ENCODE measurements around the gene IQUB. TPM values are rescaled to one million over a fixed set of nuclear protein-coding genes. Genes with fewer than 3 reads are reported as not detected.
"Not testable (repeated sequence)": the region's sequence is repeated elsewhere in the genome, so short reads cannot be mapped to it uniquely, and the experiment has no call there.

Gene IQUB
- total RNA-seq: 1.6 TPM

DNA sequence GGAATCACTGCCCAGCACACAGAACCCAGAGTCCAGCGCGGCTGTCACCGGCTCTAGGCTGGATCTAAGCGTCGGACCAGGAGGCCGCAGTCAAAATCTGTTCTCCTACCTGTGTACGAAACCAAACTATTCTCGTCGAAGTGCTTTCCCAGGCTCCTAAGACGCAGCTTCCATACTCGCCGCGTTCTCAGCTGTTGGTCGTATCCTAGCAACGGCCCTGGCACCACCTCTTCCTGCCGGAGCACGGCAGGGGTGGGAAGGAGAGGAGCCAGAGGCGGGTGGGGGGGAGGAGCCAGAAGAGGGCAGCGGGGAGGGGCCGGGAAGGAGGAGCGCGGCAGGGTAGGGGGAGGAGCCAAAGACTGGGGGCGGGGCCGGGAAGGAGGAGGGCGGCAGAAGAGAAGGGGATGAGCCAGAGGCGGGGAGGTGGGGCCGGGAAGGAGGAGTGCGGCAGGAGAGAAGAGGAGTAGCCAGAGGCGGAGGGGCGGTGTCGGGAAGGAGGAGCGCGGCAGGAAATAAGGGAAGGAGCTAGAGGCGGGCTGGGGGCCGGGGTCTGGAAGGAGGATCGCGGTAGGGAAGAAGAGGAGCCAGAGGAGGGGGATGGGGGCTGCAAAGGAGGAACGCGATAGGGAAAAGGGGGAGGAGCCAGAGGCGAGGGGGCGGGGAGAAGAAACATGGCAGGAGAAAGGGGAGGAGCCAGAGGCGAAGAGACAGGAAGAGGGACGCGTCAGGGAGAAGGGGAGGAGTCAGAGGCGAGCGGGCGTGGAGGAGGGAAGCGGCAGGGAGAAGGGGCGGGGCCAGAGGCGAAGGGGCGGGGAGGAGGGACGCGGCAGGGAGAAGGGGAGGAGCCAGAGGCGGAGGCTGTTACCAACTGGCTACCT is at the start of gene IQUB:
TSS of gene IQUB (minus strand) at position 213 of the 878 bp plus-strand sequence. CDS start 22,255 bp downstream, outside the sequence.
- DNase-seq (ENCODE audit: low spot score): peak; percentile 99

DNA sequence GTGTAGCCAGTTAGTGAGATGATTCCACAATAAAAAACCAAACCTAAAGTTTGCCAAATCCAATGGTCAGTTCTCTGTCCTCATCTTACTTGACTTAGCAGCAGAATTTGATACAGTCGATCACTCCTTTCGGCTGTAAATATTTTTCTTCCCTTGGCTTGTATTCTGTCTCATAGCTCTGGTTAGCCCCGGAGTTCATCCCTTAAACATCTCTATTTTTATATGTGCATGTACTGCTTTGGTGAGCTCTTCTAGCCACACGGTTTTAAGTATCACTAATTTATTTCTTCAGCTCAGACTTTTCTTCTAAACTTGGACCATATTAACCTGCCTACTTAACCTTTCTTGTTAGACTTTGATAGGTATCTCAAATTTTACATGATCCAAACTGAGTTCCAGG is 49.4 kb upstream of the IQUB start:
- no peak for DNase-seq (ENCODE audit: low spot score)

DNA sequence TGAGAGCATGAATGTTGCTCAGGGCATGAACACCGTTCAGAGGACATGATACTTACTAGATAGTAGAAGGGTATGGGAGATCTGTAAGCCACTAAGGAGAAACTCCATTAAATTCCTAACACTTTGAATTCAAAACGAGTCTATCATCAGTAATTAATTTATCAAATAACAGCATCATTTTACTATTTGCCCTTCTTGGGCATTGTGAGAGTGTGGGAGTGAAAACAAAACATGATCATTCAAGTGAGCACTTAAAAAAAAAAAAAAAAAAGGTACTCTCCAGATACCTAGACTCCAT is 46.7 kb upstream of the IQUB start:
- no peak for DNase-seq (ENCODE audit: low spot score)

DNA sequence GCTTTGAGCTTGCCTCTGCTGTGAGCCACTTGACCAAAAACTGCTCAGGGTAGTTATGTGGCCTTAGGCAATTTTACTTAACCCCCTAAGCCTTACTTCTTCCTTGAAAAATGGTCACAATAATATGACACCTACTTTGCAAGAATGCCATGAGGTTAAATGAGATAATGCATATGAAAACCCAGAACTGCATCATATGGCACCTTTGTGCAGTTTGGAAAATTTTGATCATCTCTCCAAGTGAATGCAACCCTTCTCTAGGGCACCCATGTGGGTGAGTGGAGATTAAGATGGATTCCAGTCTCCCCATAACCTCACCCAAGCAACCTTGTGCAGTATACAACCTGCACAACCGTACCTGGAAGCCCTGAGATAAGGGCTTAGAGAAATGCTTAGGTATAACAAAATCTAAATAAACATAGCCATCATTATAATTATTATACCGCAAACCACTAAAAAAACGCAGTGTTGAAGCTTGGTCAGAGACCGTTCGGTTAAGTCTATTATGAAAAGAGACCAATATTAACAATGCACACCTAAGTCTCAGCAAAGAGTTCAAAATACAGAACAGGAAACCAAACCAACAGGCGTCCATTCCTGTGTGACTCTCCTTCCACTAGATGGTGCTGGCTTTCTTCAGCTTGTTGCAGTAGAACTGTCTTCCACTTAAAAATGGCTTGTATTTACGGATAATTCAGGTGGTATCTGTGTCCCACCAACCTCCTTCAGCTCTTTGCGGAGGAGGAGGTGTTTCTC is 46.2 kb upstream of the IQUB start:
- DNase-seq (ENCODE audit: low spot score): no peak

DNA sequence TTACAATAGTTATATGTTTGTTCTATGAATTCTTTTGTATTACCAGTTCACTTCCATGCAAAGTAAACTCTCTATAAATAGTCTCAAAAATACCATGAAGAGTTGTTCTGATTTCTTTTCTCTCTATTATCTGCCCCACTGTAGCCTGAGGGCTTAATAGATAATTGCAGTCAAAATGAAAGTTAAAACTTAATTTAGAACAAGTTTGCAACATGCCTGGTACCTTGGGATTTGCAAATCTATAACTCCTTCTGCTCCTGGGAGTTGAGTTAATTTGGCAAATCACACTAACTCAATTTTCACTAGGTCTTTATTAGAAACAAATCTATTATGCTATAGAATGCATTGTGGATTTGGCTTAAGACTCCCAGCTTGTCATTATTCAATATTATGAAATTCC is 45.0 kb upstream of the IQUB start:
- DNase-seq (ENCODE audit: low spot score): no peak

DNA sequence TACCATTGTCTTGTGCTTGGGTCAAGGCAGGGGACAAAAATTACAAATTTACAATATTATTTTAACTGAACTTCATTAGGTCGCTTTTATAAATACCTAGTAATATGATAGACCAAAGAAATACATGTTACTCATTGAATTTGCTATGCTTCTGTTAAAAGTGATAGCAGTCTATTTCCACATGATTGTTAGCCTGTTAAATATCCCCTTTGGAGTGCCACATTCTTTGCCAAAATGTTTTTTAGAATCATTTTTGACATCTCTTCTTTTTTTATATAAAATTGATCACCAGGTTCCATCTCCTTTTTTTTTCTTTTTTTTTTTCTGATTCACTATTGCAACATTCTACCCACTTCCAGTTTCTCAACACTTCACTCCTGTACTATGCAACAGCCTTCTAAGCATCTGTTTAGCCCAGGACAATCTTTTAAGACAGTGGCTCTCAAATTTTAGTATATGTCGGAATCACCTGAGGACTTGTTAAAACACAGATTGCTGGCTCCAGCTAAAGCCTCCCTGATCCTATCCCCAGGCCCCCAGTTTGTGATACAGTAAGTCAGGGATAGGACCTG is 39.6 kb upstream of the IQUB start:
- DNase-seq (ENCODE audit: low spot score): no peak

DNA sequence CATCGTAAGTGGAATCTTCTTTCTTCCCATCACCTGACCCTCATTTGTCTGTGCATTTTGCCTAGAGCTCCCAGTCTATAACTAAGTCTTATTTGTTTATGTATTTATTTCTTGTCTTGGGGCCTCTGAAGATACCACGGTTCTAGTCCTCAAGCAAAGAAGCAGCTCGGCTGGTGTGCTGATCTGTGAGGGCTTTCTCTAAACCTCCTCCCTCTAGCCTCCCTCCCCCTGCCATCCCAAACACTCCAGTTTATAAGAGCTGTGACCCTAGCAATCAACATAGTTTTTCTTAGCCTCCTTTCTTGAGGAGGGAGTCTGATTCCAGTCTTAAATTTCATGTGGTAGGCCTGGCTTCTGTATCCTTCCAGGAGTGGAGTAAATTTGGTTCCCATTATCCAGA is 38.9 kb upstream of the IQUB start:
- DNase-seq (ENCODE audit: low spot score): no peak

DNA sequence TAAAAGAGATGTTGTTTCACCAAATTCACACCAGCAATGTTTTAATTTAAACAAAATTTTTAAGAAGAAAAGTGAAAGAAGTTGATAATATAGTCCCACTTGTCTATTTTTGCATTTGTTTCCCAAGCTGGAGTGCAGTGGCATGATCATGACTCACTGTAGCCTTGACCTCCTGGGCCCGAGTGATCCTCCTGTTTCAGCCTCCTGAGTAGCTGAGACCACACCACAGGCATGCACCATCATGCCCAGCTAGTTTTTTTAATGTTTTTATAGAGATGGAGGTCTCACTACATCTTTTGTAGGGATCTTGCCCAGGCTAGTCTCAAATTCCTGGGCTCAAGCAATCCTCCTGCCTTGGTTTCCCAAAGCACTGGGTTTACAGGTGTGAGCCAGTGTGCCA is 37.3 kb upstream of the IQUB start:
- no peak for DNase-seq (ENCODE audit: low spot score)

DNA sequence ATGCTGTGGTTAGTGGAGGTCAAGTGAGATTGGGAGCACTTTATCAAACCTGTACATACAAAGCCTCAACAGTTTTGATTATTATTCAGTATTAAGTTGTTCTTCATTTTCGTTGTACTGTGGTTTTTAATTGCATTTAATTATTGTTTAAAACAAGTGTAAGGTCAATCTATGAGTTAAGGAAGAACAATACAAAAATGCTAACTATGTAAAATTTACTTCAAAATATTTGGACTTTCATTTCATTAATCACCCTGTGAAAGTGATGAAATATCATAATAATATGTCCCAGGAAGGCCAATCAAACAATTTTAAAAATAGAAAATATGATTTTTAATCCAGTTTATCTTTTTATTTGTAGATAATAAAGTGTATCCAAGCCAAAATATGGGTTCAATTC is 36.8 kb upstream of the IQUB start:
- no peak for DNase-seq (ENCODE audit: low spot score)

DNA sequence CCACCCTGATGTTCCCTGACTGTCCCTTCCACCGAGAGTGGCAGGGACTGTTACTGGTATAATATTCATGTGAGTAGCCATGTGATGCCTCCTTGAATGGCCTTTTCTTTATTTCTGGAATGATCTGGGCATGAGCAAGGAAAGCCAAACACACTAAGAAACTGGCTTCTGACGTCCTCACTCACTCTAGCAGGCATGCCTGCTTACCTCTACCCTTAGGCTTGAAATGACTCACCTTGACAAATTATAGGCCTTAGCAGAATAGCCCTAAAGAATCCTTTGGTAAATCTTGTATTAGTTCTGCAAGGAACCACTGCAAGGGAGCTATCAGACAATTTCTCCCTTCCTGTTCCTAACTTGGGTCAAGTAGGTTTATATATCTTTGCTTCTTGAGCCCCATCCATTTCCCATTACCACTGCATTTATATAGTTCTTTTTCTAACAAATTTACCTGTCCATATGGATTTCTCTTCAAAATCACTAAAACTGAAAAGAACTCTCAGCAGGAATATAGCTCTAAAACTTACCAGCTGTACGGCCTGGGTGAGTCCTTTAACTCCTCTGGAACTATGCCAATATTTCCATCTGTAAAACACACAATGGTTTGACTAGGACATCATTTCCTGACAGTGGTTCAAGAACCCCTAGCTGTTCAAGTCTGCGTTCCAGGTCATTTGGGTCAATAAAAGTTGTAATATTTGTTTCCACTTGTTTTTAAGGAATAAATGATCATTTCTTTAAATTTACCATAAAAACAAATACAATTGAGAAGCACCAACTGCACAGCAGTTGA is 36.2 kb upstream of the IQUB start:
- no peak for DNase-seq (ENCODE audit: low spot score)

DNA sequence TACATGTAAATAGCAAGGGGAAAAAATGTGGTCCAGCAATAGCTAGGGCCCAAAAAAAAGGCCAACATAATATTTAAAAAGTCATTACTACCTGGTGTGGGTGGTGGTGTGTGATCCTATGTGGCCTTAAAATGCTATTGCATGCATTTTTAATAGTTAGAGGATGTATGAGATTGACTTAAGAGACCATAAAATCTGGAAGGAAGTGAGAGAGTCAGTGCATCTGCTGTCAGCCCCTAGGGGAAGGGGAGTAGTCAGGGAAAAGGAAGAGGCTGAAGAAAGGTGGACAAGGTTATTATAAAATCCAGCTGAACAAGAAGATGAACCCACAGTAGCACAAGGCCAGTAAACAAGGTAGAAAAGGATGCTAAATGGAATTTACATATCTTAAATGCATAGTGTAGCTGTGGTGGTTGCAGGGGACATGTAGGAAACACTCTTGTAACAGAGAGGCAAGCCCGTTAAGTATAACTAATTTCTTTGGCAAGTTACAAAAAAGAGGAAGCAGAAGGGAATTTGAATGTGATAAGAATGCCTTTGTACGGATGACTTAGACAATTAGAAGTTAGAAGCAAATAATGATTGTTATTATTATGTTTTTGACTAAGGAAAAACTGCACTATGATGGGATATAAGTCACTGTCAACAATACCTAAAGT is 35.1 kb upstream of the IQUB start:
- DNase-seq (ENCODE audit: low spot score): no peak

DNA sequence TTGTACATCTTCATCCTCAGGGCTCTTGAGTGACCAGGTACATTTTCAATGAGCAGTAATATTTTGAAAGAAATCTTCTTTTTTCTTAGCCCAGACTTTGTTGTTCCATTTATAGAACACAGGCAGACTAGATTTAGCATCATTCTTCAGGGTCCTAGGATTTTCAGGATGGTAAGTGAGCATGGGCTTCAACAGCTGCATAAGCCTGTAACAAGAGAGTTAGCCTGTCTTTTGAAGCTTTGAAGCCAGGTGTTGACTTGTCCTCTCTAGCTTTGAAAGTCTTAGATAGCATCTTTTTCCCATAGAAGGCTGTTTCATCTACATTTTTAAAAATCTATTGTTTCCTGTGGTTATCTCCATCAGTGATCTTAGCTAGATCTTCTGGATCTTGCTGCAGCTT is 27.7 kb upstream of the IQUB start:
- no peak for DNase-seq (ENCODE audit: low spot score)

DNA sequence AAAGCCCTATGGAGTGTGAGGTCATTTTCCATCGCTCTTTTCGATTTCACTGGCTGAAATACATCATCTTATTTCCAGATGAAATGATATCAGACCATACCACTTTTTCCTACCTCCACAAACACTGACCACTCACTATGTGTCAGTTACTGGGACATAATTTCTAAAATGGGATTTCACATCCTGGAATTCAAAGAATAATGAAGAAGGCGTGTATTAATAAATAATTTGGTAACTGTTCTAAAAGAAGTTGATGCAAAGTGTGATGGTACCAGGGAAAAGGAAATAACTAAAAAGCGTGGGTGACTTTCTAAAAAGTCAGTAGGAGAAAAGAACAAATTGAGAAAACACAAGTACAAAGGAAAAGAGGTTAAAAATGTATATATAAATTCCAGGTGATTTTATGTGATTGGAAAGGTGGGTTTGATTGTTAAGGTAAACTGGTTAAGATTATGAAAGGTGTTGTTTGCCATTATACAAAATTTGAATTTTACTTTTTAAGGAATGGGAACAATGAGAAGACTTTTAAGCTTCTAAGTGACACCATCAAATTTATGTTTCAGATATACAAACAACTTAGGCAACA is 24.0 kb upstream of the IQUB start:
- no peak for DNase-seq (ENCODE audit: low spot score)

DNA sequence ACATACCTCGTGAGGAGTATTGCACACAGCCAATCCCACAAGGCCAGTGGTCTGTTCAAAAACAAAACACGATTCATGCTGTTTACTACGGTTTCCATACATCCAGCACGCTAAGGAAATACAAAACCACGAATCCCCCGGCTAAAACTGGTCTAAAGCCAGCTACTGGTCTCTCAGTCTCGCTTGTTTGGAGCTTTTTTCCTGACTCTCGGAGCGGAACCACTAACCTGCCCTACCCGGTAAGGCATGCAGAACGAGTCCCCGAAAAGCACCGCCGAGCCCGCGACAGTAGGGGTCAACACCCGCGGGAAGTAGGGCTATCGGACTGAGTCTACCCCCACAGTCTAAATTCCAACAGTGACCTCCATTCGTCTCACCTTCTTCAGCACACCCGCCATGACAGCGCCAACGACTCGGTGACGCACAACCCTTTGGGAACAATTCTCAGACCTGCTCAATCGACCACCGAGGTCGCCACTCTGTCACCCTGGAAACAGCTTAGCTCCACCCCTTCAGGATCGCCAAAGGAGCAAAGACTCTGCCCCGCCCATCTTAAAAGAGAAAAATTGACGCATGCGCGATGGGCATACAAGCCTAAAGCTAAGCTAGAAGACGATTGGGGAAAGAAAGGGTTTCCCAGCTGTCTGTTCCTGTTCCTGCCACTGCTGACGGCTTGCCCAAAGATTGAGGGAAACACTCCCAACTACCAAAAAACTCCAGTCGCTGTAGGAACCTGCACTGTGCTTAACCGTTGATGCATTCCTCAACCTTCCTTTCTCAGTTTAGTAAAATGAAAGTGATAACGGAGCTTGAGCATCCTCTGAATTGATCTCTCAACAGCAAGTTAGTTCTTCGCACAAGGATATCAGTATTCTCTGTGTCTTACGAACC is 23.2 kb upstream of the IQUB start, which contains the start of gene NDUFA5:
TSS of gene NDUFA5 (minus strand) at position 421 of the 891 bp plus-strand sequence. CDS start at position 398, 23 bp downstream.
- DNase-seq (ENCODE audit: low spot score): peak; percentile 98

DNA sequence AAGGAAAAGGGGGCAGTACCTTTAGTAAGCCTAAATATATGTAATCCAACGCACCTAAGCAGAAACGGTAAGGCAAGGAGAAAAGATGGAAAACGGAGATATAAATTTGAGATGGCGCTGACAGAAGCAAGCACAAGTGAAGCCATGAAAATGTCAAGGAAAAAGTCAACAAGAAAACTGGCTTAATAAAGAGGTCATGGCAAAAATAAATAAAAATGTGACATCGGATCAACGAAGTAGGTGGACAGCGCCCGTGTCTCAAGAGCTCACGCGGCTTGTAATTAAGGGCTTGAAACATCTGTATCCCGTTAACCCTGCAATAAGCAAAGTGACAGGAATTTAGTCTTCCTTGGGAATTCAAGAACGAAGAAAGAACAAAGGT is 22.6 kb upstream of the IQUB start:
- no peak for DNase-seq (ENCODE audit: low spot score)

DNA sequence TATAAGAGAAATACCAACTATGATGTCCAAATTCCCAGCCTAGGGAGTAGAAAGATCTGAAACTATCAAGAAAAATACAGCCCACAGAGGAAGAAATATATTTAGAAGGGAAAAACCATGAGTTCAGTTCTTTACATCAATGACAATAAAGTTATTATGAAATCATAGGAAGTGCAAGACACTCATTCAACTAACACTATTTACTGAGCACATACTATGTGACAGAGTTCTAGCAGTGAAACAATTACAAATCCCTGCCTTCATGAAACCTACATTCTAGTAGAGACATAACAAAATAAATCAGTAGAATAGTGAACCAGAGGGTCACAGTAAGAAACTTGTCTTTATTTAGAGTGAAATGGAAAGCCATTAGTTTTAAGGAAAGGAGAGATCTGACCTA is 21.1 kb upstream of the IQUB start:
- no peak for DNase-seq (ENCODE audit: low spot score)

DNA sequence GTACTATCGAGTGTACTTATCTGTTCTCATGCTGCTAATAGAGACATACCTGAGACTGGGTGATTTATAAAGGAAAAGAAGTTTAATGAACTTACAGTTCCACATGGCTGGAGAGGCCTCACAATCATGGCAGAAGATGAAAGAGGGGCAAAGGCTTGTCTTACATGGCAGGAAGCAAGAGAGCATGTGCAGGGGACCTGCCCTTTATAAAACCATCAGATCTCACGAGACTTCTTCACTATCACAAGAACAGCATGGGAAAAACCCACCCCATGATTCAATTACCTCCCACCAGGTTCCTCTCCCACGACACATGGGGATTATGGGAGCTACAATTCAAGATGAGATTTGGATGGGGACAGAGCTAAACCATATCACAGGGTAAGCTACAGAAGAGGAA is 18.8 kb upstream of the IQUB start:
- DNase-seq (ENCODE audit: low spot score): no peak

DNA sequence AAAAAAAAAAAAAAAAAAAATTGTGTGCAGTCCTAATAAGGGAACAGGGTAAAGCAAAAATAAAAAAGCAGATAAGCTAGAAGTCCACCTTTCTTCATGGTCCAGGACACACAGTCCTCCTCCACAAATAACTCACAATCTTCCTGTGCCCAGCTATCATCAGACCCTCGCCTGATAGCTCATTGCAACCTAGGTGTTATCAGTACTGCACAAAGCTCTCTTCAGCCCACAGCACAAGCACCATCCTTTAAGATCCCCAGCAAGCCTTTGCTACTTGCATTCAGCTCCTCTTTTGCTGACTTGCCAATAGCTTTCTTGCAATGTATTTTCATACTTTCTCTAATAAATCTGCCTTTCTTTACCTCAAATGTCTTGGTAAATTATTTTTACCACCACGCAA is 18.2 kb upstream of the IQUB start:
- no peak for DNase-seq (ENCODE audit: low spot score)

DNA sequence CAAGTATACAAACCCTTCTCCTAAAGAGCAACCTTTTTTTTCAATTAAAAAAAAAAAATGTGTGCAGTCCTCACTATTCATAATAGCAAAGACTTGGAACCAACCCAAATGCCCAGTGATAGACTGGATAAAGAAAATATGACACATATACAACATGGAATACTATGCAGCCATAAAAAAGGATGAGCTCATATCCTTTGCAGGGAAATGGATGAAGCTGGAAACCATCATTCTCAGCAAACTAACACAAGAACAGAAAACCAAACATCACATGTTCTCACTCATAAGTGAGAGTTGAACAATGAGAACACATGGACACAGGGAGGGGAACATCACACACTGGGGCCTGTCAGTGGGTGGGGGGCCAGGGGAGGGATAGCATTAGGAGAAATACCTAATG is 17.7 kb upstream of the IQUB start:
- not testable (repeated sequence) for DNase-seq (ENCODE audit: low spot score)

DNA sequence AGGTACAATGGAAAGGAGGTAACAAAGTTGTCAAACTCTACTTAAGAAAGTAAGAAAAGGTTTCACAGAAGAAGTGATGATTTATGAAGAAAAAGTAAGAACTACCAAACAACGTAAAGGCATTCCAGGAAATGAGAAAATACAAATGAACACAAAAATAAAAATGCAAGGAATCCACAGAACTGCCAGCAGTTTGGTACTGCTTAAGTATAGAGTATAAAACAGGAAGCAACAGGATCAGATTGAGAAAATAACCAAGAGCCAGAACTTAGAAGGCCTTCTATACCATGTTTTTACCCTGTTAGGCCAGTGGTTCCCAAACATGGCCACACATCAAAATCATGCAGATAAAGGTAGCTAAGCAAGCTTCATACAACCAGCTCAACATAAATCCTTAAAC is 14.0 kb upstream of the IQUB start:
- no peak for DNase-seq (ENCODE audit: low spot score)
